ENCODE data around the gene KLHL25.

Gene KLHL25

DNA sequence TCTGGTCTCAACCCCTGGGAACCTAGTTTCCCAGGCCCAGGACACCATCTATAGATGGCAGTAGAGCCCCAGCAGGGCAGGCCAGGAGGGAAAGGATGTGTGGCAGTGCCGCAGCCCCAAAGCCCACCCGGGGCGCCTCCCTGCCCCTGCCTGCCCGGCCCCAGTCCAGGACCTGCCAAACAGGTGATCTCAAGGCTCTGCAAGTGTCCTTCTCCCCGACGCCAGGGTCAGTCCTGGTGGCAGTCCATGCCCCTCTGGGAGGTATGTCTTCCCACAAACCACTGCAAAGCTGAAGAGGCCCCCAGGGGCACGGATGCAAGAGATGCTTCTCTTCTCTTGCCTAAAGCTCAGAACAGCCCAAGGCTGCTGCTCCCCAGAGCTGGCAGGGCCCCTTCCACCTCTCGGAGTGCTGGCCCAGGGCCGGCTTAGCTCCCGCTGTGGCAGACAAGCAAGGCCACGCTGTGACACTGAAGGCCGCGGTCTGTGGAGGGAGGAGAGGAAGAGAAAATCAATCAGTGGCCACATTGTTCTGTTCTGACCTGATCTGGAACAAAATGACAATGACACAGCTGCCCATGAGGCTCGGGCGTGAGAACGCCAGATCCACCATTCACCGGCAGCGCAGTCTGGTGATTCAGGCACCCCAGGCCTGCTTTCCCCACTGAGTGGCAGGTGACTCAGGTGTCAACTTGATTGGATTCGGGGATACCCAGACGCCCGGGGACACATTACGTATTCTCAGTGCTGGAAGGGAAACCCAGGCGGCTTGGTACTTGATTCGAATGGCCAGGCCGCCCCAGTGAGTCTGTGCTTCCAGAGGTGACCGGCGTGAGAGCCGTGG, 34.0 kb downstream of the KLHL25 start:
- no peak for DNase-seq

DNA sequence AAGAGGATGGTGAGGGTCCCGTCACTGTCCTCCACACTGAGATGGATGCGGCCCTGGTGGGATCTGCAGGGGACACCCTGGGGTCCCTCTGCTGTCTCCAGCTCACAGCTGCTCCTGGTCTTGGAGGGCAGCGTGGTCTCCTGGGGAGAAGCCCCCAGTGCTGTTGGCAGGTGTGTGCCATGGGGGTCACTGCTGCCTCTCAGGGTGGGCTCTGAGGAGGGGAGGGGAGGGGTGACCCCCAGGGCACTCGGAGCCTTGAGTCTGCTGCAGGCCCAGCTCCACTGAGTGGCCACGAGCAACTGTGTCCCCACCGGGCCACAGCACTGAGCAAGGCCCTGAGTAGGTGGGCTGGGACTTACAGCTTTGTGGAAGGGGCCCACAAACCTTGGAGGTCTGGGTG, 34.7 kb downstream of the KLHL25 start:
- no peak for DNase-seq

DNA sequence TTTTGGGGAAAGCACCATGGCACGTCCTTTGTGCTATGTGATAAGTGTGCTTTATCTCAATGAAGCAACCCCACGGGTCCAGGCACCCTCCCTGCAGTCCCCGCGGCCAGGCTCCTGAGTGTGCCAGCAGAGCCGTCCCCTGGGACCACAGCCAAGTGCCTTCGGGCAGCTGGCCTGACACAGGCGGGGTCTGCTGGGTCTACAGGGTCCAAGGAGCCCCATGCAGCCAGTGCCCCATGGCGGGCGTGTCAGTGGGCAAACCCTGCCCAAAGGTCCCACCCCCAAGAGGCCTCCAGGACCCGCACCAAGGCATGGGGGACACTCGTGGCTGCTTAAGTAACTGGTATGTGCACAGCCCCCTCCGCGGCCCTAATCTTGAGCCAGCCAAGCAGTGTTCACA, 35.3 kb downstream of the KLHL25 start:
- no peak for DNase-seq

DNA sequence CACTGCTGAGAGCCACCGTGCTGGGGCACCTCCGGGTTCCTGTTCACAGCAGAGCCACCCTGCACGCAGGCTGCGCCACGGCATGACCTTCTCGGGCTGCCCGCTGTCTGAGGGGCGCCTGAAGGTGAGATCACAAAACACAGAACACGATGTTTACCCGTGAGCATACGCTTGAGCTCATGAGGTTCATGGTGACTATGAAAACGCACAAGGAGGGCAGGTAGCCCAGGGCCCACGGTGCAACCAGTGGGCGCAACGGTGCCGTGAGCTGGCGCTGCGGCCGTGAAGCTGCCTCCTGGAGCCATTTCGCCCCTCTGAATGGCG, 36.1 kb downstream of the KLHL25 start:
- no peak for DNase-seq

DNA sequence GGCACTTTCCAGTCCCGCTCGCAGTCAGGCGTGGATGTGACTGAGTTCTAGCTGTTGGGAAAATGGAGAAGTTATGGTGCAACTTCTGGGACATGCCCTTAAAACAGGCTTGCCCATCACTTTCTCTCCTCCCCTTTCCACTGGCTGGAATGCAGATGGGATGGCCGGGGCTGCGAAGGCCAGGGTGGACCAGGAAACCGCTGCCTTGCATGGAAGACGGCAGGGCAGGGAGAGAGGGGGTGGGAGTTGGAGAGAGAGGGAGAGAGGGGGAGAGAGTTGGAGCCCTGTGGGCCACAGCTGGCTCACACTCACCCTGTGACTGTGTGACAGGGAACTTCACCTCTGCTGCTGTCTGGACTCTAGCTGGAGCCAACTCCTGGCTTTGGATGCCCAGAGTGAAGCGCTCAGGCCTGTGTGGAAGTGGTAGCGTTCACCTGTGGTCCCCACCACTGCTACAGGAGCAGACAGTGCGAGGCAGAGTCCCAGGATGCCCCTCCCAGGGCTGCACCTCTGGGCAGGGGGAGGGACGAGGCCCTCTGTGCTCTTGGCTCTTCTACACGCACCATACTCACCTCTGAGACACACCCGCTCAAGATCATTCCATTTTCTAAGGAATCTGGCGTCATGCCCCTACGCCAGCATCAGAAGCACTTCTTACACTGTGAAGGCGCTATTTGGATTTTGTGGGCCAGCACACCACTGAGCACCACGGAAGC, 36.6 kb downstream of the KLHL25 start:
- DNase-seq: no peak

DNA sequence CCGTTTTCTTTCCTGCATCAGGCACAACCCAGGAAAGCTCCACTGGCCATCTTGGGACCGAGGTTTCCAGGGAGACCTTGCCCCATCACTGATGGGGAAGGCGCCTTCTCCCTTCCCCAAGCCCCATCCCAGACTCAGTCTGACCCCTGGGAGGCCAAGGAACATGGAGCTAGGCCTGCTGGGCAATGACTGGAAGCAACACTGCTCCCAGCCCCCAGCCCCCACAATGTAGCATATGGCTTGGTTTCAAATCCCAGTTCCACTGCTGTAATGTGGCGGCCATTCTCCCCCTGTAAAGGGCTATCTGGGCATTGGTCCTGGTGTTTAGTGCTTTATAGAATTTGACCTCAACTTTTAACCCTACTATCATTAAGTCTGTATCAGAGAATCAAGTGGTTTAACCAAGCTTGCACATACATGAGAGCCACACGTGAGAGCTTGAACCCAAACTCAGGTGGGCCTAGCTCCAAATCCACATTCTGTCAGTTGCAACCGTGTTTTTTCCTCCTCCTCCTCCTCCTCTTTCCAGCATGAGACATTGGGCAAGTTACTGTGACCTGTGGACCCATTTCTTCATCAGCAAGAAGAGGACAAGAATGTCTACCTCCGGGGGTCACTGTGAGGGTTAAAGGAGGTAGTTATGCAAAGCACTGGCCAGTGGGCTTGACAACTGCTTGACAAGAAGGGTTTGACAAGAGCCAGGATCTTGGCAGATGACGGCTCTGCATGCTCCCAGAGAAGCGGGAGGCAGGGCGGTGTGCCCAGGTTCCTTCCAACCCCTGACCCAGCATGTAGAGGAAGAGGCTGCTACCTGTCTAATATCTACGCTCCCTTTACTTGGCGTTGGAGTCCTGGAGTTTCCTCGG, 37.4 kb downstream of the KLHL25 start:
- DNase-seq: no peak

DNA sequence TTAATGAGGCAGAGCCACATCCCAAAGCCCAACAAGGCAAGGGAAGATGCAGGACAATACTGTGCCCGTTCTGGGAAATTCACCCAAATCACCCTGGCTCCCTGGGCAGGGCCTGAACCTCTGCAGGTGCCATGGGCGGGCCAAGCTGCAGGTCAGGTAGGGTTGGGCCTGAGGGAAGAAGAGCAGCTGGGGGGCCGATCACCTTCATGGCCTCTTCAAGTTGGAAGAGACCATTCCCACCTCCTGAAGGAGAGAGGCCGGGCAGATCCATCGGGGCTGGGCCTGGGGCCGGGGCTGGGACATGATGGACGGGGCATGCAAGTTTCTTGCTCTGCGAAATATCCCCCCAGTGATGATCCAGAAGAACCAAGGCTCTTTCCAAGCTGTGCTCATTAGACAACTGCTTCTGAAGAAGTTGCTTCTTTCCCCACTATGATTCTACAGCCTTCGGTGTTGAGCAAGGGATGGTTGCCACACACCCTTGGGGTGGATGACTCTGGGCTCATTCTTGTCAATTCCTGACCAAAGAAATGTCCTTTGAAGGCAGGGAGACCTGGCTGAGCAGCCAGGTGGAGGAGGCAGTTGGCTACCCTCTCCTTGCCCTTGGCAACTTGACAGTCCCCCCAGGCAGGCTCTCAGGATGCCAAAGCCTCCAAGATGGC, 38.2 kb downstream of the KLHL25 start:
- no peak for DNase-seq

DNA sequence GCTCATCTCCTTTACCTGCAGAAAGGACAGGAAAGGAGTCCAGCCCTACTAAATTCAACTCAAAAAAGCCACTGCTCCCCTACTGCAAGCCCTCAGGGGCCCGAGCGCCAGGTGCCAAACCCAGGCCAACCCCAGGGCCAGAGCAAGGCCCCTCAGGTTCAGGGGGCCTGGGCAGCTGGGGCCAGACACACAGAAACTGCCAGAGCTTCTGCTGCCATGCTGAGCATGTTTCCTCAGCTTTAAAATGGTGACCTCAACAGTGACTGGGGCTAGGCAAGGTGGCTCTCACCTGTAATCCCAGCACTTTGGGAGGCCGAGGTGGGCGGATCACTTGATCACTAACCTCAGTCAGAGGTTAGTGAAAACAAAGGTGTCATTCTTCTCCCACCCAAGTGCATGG, 38.8 kb downstream of the KLHL25 start:
- no peak for DNase-seq

DNA sequence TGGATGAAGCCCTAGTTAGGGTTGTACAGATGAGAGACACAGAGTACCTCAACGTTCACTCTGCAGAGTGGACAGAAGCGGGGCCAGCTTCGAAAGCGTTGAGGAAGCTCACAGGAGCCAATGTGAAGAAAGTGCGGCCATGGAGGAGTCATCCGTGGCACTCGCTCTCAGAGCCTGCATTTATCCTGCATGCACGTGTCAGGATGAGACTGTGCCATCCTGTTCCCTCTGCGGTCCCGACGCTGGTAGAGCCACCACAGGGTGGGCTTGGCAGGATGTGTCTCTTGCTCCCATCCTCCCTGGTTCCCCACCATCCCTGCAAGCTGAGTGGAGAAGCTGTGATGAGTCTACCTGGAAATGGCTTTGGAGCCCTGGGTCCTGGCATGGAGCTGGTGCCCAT, 39.3 kb downstream of the KLHL25 start:
- no peak for DNase-seq

DNA sequence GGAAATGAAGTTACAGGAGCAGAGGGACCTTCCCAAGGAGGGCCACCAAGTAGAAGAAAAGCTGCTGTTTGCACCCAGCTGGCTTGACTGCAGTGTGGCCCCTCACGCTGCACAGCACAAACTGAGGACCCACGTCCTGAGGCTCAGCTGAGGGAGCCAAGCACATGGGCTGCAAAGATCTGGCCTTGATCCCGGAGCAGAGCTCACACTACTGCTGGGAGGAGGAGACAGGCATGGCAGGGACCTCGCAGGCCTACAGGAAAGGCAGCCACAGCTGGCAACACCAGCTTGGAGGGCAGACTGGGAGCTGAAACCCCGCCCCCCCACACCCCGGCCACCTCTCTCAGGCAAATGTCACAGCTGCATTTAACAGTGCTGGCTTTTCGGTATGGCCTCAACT, 39.7 kb downstream of the KLHL25 start:
- DNase-seq: no peak

DNA sequence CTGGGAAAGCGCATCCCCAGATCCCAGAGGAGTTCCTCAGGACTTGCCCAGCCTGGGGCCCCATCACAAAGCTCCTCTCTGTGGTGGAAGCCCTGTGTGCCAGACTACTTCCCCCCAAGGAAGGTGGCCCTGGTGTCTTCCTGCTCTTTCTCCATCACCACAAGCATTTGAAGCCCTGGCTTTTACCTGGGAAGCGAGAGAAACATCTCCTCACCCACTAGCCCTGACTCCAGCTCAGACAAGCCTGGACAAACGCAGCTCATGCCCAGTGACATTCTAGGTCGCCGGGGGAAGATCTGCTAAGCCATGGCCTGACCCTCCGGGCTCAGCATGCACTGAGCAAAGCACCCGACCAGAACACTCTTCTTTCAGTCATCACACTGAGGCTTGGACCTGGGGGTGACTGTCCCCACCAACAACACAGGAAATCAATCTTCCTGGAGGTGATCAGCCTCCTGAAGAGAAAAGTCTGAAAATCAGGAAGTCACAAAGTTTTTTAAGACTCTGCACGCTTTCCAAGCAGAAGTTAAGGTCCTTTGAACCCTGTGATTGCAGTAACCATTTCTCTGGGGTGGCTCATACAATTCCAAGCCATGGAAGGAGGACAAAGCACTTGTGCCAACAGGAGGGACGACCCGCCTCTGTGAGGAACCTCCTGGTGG, 40.8 kb downstream of the KLHL25 start:
- no peak for DNase-seq

DNA sequence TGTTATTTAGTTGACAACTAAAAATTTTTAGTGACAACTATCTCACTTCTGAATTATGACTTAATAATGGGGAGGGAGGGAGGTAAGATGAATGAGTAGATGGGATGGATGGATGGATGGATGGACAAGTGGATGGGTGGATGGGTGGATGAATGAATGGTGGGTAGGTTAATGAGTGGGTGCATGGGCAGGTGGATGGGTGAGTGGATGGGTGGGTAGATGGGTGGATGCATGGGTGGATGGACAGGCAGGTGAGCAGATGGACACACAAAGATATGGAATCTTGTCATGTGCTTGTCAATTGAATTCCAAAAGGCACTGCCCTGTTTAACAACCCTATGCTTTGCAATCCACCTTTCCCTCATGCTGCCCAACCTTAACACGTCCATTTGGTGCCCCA, 41.5 kb downstream of the KLHL25 start:
- no peak for DNase-seq

DNA sequence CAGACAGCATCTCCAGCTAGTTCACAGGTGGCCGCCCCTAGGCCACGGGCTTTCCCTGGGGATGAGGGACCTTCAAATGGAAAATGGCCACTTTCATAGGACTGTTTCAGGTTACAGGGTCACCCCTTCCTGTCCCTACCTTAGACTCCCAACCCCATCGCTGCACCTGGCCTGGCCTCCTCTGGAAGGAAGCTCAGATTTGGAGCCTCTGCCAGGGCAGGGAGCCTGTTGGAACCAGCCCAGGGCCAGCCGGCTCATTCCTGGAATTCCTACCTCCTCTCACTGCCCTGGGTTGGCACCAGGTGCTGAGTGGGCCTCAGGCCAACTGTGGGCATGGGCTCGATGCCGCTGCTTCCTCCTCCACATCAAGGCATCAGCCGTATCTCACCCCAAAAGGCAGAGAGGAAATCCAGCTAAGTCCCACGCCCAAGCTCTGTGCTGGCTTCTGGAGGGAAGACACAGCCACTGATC, 42.2 kb downstream of the KLHL25 start:
- DNase-seq: no peak

DNA sequence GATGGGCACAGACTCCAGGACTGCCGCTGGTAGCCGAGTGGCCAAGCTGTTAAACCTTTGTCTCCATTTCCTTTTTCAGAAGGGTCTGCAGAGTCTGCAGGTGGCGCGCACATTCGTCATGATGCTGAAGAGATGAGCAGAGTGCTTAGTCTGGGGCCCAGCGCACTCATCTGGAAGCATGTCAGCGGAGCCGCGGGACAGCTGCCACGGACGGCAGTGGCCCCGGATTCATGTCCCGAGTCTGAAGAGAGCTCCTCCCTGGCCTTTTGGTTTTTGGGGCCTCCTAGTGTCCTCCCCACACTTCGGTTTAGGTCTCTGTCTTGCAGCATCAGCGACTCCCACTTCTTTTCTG, 42.6 kb downstream of the KLHL25 start:
- no peak for DNase-seq

DNA sequence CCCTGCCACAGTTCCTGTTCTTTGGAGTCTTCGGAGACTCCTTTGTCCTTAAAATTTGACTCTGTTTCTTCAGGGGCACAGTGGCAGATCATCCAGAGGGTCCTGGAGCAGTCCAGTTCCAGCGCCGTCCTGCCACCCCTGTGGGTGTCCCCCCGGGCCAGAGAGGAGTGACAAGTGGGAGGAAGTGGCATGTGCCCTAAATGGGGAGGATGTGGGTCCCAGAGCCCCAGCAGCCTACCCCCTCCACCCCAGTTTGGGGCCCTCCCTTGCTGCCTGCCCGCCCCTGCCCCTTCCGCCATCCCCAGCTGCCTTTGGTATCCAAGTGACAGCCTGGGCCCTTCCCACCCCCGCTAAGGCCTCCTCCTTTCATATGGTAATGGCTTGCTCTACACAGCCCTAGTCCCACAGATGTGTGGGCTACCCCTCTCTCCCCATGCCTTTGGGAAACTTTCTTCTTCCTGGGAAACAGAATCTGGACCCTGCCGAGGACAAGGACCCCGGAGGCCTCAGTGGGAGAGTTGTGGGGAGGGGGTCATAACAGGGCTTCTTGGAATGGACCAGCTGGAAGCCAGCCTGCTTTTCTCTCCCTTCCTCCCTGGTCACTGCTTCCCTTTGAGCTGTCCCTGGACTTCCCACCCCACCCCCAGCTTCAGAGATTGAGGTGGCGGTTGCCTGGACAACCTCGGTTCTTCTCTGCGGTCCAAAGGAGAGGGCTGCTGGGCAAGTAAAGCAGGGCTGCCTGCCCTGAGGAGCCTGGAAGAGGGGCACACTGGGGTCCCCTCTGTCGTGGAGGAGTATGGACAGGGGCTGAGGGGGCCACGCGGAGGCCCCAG, 43.2 kb downstream of the KLHL25 start:
- no peak for DNase-seq

DNA sequence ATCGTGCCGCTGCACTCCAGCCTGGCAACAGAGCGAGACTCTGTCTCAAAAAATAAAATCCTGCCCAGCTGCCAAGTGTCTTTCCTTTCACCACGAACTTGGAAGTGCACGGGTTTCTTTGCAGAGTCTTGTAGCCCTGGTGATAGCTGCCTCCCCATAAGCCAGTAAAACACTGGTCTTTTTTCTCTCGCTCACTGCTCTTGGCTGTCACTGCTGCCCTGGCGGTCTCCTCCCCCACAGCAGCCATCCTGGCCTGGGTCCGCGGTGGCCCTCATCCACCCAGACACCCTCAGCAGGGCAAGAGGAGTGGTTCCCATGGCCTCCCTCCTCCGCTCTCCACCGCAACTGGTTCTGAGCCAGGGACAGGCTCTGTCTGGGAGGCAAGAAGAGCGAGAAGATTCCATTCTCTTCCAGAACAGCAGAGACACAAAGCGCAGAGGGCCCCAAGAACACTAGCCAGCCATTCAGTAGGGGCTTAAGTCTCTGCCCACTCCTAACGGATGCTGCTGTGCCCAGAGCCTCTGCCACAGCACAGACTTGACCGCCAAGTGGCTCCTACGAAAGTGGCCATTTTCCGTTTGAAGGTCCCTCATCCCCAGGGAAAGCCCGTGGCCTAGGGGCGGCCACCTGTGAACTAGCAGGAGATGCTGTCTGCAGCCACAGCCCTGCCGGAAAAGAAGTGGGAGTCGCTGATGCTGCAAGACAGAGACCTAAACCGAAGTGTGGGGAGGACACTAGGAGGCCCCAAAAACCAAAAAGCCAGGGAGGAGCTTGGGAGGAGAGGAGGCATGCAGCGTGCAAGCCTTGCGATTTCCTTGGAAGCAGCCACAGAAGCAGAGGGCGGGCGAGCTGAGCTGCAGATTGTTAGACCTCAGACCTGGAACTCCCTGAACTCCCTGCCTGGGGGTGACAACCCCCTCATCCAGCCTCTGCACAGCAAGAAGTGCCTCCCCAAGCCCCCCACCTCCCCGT, 44.1 kb downstream of the KLHL25 start:
- no peak for DNase-seq

DNA sequence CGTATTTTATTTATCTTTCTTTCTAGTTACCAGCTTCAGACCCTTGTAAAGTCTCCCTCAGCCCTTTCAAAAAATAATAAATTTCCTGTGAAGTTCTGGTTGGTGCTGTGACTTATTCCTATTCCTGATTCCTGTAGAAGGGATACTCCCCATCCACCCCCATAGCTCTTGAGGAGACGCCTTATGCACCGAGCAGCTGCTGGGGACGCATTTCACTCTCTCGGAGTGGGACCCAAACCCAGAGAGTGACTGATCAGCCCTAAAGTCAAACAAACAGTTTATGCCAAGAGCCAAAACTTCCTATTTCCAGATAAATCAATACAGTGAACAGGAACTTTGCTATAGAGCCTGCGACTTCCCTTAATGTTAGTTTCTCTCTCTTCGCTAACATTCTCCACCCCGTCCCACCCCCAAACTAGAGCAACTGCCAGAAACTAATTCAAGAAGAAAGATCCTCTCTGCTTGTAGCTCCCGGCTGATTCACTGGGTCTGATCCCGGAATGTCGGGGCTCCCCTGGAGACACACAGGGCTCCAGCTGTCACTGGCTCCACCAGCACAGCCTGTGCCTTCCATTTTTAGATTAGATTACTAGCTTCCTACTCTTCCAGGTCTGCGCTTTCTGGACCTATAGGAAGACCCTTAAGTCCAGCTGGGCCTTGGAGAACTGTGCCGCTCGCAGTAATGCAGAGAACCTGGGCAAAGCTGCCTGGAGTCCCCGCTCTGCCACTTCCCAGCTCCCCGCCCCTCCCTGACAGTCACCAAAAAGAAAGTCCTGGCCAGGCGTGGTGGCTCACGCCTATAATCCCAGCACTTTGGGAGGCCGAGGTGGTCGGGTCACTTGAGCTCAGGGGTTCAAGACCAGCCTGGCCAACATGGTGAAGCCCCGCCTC, 45.2 kb downstream of the KLHL25 start:
- DNase-seq: no peak

DNA sequence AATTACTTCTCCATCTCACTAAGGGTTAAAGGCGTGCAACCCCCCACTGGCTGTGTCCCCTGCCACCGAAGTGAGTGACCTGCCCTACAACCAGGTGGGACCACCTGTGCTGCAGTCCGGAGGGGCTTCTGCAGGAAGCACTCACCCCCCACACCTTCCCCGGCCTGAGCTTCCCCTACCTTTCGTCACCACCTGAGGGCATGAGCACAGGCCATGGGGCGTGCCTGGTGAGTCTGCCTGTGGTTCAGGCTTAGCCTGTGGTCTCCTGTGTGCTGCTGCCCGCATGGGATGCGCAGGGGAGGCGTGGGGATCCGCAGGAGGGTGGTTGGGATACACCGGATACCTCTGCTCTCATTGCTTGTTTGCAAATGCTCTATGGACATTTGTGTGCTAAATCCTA, 46.0 kb downstream of the KLHL25 start:
- no peak for DNase-seq

DNA sequence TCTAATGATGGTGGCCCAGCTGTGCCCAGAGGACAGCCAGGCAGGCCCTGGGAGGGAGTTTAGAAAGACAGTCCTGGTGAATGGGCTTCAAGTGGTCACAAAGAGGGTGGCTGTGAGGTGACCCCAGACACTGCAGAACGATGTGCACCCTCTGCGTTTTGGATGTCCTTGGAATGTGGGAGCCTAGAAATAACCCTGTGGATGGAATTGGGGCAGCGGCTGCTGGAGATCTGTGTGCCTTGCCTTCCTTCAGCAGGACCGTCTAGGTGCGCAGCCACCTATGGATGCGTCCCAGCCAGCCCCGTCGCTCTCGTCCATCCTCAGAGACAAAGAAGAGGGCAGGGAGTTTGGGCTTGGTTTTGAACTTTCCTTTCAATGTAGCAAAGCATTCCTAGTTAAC, 46.5 kb downstream of the KLHL25 start:
- DNase-seq: no peak

All from DMS153 (cell line).